Stimulated activated CD4-positive, alpha-beta T cell treated with anti-CD3 and anti-CD28 coated beads, Interleukin-15, amount 100 ng/mL, for 1 hour (primary cell): ENCODE measurements around the gene FGF16.
"Not testable (repeated sequence)": the region's sequence is repeated elsewhere in the genome, so short reads cannot be mapped to it uniquely, and the experiment has no call there.

ENCODE experiments used
- DNase-seq, 2 donors: peaks; one replicate each; pipeline ENCODE4 v3.0.0-alpha.2; 2020; ENCODE audit warnings: low read depth in 1 of 2, low spot score in 1 of 2

FGF16 gene

GRCh38 chrX:77446908-77447652 is at the start of gene FGF16:
TSS of gene FGF16 (plus strand) at chrX:77447389. CDS start at chrX:77447675, 286 bp downstream.
- DNase-seq = no peak

- DNase-seq = no peak
Measured at GRCh38 chrX:77398330-77398954, 48.7 kb upstream of the FGF16 start.

GRCh38 chrX:77404419-77404818 is 42.8 kb upstream of the FGF16 start:
- DNase-seq = no peak

GRCh38 chrX:77407821-77408220 is 39.4 kb upstream of the FGF16 start:
- DNase-seq = not testable (repeated sequence)

GRCh38 chrX:77412631-77413030 is 34.6 kb upstream of the FGF16 start:
- no peak for DNase-seq

GRCh38 chrX:77415161-77415560 is 32.0 kb upstream of the FGF16 start:
- no peak for DNase-seq

GRCh38 chrX:77415882-77416281 is 31.3 kb upstream of the FGF16 start:
- DNase-seq = no peak

GRCh38 chrX:77422891-77423648 is 24.1 kb upstream of the FGF16 start:
- DNase-seq = no peak

GRCh38 chrX:77426811-77427210 is 20.4 kb upstream of the FGF16 start:
- no peak for DNase-seq

- DNase-seq = no peak
Measured at GRCh38 chrX:77427611-77428010, 19.6 kb upstream of the FGF16 start.

GRCh38 chrX:77428551-77428950 is 18.6 kb upstream of the FGF16 start:
- DNase-seq = no peak

GRCh38 chrX:77431227-77431626 is 16.0 kb upstream of the FGF16 start:
- DNase-seq = no peak

- DNase-seq = no peak
Measured at GRCh38 chrX:77433001-77433400, 14.2 kb upstream of the FGF16 start.

GRCh38 chrX:77434962-77435361 is 12.2 kb upstream of the FGF16 start:
- DNase-seq = no peak

- DNase-seq = no peak
Measured at GRCh38 chrX:77436271-77436670, 10.9 kb upstream of the FGF16 start.

- no peak for DNase-seq
Measured at GRCh38 chrX:77436682-77437081, 10.5 kb upstream of the FGF16 start.

- no peak for DNase-seq
Measured at GRCh38 chrX:77440330-77440729, 6.9 kb upstream of the FGF16 start.

GRCh38 chrX:77441033-77441432 is 6.2 kb upstream of the FGF16 start:
- no peak for DNase-seq

GRCh38 chrX:77441479-77441878 is 5.7 kb upstream of the FGF16 start:
- no peak for DNase-seq

- no peak for DNase-seq
Measured at GRCh38 chrX:77442728-77443127, 4.5 kb upstream of the FGF16 start.

GRCh38 chrX:77444075-77444474 is 3.1 kb upstream of the FGF16 start:
- no peak for DNase-seq

- DNase-seq = no peak
Measured at GRCh38 chrX:77444545-77444944, 2.6 kb upstream of the FGF16 start.
